Neural cell (in vitro differentiated cells): ENCODE results near the gene CCL24.

Source experiments
- EP300 ChIP-seq: fragments of 450-650 bp; conservative IDR thresholded peaks from 2 replicates; pipeline ENCODE4 v1.6.1; 2014; ENCODE audit warnings: antibody characterized with exemption, mild to moderate bottlenecking, moderate library complexity; ENCODE audit not compliant: poor library complexity, severe bottlenecking
- EZH2 ChIP-seq: fragments of 200-600, 300-800 bp; shearing (Covaris generic), sonication (generic); IDR thresholded peaks from 2 replicates; pipeline ENCODE4 v1.6.1; 2014; ENCODE audit warnings: antibody characterized with exemption, low read length, borderline replicate concordance, mild to moderate bottlenecking; ENCODE audit not compliant: insufficient read depth, poor library complexity, severe bottlenecking
- POLR2AphosphoS5 ChIP-seq: IDR thresholded peaks from 2 replicates; pipeline ENCODE4 v1.6.1; 2012
- RAD21 ChIP-seq: fragments of 450-650 bp; conservative IDR thresholded peaks from 2 replicates; pipeline ENCODE4 v1.6.1; 2014; ENCODE audit warnings: antibody characterized with exemption, mild to moderate bottlenecking, moderate library complexity
- REST ChIP-seq: IDR thresholded peaks from 2 replicates; pipeline ENCODE4 v1.6.1; 2012; ENCODE audit warnings: borderline replicate concordance
- SMC3 ChIP-seq: fragments of 450-650 bp; conservative IDR thresholded peaks from 2 replicates; pipeline ENCODE4 v1.6.1; 2014; ENCODE audit warnings: antibody characterized with exemption, mild to moderate bottlenecking, moderate library complexity; ENCODE audit not compliant: poor library complexity
- TAF1 ChIP-seq: IDR thresholded peaks from 2 replicates; pipeline ENCODE4 v1.6.1; 2012; ENCODE audit warnings: low read depth
- TF ChIP-seq, protein P1 (sequence below): fragments of 450-650 bp; IDR thresholded peaks from 2 replicates; pipeline ENCODE4 v1.5.1; 2014; ENCODE audit warnings: antibody characterized with exemption, mild to moderate bottlenecking, moderate library complexity; ENCODE audit not compliant: poor library complexity, severe bottlenecking

- TF ChIP-seq, protein P1, sequence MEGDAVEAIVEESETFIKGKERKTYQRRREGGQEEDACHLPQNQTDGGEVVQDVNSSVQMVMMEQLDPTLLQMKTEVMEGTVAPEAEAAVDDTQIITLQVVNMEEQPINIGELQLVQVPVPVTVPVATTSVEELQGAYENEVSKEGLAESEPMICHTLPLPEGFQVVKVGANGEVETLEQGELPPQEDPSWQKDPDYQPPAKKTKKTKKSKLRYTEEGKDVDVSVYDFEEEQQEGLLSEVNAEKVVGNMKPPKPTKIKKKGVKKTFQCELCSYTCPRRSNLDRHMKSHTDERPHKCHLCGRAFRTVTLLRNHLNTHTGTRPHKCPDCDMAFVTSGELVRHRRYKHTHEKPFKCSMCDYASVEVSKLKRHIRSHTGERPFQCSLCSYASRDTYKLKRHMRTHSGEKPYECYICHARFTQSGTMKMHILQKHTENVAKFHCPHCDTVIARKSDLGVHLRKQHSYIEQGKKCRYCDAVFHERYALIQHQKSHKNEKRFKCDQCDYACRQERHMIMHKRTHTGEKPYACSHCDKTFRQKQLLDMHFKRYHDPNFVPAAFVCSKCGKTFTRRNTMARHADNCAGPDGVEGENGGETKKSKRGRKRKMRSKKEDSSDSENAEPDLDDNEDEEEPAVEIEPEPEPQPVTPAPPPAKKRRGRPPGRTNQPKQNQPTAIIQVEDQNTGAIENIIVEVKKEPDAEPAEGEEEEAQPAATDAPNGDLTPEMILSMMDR, result peak; percentile 84
- no peak for TF ChIP-seq TAF1
- TF ChIP-seq SMC3, result peak; percentile 86
- no peak for TF ChIP-seq POLR2AphosphoS5
- peak; percentile 87 for TF ChIP-seq RAD21
- TF ChIP-seq REST, result no peak
- TF ChIP-seq EP300, result no peak
- TF ChIP-seq EZH2, result no peak
Observed at GRCh38 chr7:75762350-75762917, 51.2 kb downstream of the CCL24 start.
